Measurements from ENCODE around the gene IGSF5. TPM values are rescaled to one million over a fixed set of nuclear protein-coding genes. Genes with fewer than 3 reads are reported as not detected.

The IGSF5 gene
- total RNA-seq, 2 donors from 2014 or later: 1.7 TPM; not detected in 1

GRCh38 chr21:39849014-39849655, 104.2 kb downstream of the IGSF5 start:
- WGBS: 61% methylated on average over 10 of the region's 10 CpGs
- Histone ChIP-seq H3K4me3 (no peak overlapping the region), H3K27me3 (replicated peaks; ENCODE audit: insufficient read depth) (no peaks in the 10 kb centered on the region), H3K36me3 (no peaks in the 10 kb centered on the region), H3K4me1 (replicated peaks) (no peaks in the 10 kb centered on the region), H3K27ac (no peak overlapping the region), H3K9me3 (no peaks in the 10 kb centered on the region)
- intact Hi-C loops (cut with DNase I): no loop called here
- DNase-seq (ENCODE audit: low spot score): no peak
- TF ChIP-seq POLR2A (IDR thresholded peaks at IDR 0.05): no peak
- TF ChIP-seq, protein P1, sequence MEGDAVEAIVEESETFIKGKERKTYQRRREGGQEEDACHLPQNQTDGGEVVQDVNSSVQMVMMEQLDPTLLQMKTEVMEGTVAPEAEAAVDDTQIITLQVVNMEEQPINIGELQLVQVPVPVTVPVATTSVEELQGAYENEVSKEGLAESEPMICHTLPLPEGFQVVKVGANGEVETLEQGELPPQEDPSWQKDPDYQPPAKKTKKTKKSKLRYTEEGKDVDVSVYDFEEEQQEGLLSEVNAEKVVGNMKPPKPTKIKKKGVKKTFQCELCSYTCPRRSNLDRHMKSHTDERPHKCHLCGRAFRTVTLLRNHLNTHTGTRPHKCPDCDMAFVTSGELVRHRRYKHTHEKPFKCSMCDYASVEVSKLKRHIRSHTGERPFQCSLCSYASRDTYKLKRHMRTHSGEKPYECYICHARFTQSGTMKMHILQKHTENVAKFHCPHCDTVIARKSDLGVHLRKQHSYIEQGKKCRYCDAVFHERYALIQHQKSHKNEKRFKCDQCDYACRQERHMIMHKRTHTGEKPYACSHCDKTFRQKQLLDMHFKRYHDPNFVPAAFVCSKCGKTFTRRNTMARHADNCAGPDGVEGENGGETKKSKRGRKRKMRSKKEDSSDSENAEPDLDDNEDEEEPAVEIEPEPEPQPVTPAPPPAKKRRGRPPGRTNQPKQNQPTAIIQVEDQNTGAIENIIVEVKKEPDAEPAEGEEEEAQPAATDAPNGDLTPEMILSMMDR (IDR thresholded peaks at IDR 0.05): no peak
- TF ChIP-seq POLR2AphosphoS5 (IDR thresholded peaks at IDR 0.05): no peak

- Histone ChIP-seq H3K9me3 (no peaks in the 10 kb centered on the region), H3K4me1 (replicated peaks) (no peaks in the 10 kb centered on the region), H3K27me3 (replicated peaks; ENCODE audit: insufficient read depth) (no peaks in the 10 kb centered on the region), H3K36me3 (no peaks in the 10 kb centered on the region), H3K4me3 (no peak overlapping the region), H3K27ac (no peak overlapping the region)
- TF ChIP-seq, protein P1 (IDR thresholded peaks at IDR 0.05): no peak
- TF ChIP-seq POLR2AphosphoS5 (IDR thresholded peaks at IDR 0.05): no peak
- no peak for TF ChIP-seq POLR2A (IDR thresholded peaks at IDR 0.05)
- no peak for DNase-seq (ENCODE audit: low spot score)
- intact Hi-C loops (cut with DNase I): no loop called here
- 63% methylated on average over 2 of the region's 2 CpGs for WGBS
These were observed 105.3 kb downstream of the IGSF5 start for GRCh38 chr21:39850333-39850732.

DNA sequence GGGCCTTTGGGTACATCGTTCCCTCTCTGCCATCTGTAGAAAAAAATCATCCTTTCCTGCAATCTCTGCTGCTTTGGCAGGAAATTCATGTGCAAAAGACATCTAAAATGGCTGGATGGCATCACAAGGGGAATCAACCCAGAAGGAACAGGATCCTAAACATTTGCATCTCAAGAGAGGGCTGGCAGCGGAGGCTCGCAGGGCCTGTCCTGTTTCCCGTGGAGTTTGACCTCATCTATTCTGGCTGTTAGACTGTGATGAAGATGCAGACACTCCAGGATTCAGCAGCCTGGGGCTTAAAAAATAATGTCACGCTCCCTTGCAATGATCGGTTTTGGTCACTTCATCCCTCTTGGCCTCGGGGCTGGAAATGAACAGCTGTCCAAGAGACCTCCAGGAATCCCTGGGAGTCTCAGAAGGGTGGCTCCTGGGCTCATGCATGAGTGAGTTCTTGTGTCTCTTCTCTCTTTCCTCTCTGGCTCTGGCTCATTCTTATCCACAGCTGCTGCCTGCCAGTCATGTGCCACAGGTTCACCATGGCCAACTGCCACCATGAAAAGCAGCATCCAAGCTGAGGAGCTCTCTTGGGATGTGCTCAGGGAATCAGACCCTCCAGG, 106.1 kb downstream of the IGSF5 start:
- no peaks in the 10 kb centered on the region for H3K27me3 ChIP-seq (replicated peaks; ENCODE audit: insufficient read depth)
- WGBS: 90% methylated on average over 7 of the region's 7 CpGs
- no peaks in the 10 kb centered on the region for H3K36me3 ChIP-seq
- H3K4me3 ChIP-seq: no peak overlapping the region
- no peak overlapping the region for H3K27ac ChIP-seq
- no peak for TF ChIP-seq POLR2AphosphoS5 (IDR thresholded peaks at IDR 0.05)
- TF ChIP-seq, protein P1 (IDR thresholded peaks at IDR 0.05): no peak
- TF ChIP-seq POLR2A (IDR thresholded peaks at IDR 0.05): no peak
- intact Hi-C loops (cut with DNase I): no loop called here
- DNase-seq (ENCODE audit: low spot score): no peak
- no peaks in the 10 kb centered on the region for H3K9me3 ChIP-seq
- no peaks in the 10 kb centered on the region for H3K4me1 ChIP-seq (replicated peaks)

Other genes with a start within 250 kb of the IGSF5 start
- 1 to 10 TPM in 1 of 2 donors, under 1 TPM in 1; 0.64 to 1.2 TPM for gene B3GALT5, start 132.2 kb upstream of the IGSF5 start, total RNA-seq
- 10 to 100 TPM; 33.9 to 71.9 TPM for gene PCP4, start 122.3 kb downstream of the IGSF5 start, total RNA-seq